Retinal pigment epithelial cell (primary cell): ENCODE data around the gene LMAN1.

Source experiments
- DNase-seq: peaks from one replicate; pipeline ENCODE4 v3.0.0-alpha.2; 2010; ENCODE audit warnings: low read depth
- H3K4me3 ChIP-seq: 2 replicates; pipeline ENCODE4 v1.5.1; 2011; ENCODE audit warnings: mild to moderate bottlenecking, low read length, control low read depth, moderate library complexity
- CTCF ChIP-seq: conservative IDR thresholded peaks from 2 replicates; pipeline ENCODE4 v1.5.1; 2011; ENCODE audit warnings: low read depth, low read length, control low read depth, inconsistent platforms

Gene LMAN1

DNA sequence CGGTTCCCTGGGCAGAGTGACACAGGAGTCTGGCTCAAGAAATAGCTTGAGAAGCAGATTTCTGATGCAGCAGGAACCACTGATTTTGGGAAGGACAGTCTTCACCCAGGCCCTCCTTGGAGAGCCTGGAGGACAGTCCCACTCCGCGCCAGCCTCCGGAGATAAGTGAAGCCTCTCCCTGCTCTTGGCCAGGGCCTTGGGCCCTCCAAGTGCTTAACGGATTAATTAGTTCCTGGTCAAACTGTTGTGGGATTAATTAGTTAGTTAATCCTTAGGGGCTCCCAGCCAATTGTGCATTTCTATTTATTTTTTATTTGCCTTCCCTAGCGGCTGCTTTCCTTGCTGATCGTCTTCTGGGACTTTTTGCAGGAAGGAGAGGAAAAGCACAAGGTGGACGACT lies 60.2 kb downstream of the LMAN1 start:
- TF ChIP-seq CTCF, result no peak
- DNase-seq, result peak; percentile 63
- no peak overlapping the region for H3K4me3 ChIP-seq

DNA sequence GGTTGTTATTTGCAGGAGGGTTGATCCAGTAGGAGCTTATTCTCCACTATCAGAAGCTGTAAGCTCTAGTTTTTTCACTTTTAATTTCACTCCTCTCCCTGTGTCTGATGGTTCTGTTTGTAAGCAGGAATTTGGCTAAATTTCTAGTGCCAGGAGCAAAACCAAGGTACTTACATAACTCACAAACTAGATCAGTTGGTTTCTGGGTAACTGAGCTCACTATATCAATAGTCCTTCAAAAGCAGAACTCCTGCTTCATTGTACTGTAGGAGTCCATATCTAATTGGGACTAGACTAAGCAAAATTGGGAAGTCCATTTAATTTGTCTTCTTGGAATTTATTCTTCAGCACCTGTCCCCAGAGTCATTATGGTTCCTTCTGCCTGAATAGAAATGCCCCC lies 65.7 kb downstream of the LMAN1 start:
- TF ChIP-seq CTCF, result no peak
- H3K4me3 ChIP-seq, result no peak overlapping the region
- no peak for DNase-seq

GRCh38 chr18:59286341-59286740 lies 72.7 kb downstream of the LMAN1 start:
- DNase-seq, result no peak
- no peak for TF ChIP-seq CTCF

GRCh38 chr18:59282341-59282740 lies 76.7 kb downstream of the LMAN1 start:
- no peak for TF ChIP-seq CTCF
- DNase-seq, result no peak

More at GRCh38 chr18:59286341-59286740, 72.7 kb downstream of the LMAN1 start:
- H3K4me3 ChIP-seq, result no peak overlapping the region

GRCh38 chr18:59279722-59280121 lies 79.3 kb downstream of the LMAN1 start:
- no peak for DNase-seq
- TF ChIP-seq CTCF, result no peak
- no peak overlapping the region for H3K4me3 ChIP-seq

More at GRCh38 chr18:59282341-59282740, 76.7 kb downstream of the LMAN1 start:
- no peak overlapping the region for H3K4me3 ChIP-seq

GRCh38 chr18:59279193-59279592 lies 79.9 kb downstream of the LMAN1 start:
- TF ChIP-seq CTCF, result no peak
- no peak for DNase-seq

DNA sequence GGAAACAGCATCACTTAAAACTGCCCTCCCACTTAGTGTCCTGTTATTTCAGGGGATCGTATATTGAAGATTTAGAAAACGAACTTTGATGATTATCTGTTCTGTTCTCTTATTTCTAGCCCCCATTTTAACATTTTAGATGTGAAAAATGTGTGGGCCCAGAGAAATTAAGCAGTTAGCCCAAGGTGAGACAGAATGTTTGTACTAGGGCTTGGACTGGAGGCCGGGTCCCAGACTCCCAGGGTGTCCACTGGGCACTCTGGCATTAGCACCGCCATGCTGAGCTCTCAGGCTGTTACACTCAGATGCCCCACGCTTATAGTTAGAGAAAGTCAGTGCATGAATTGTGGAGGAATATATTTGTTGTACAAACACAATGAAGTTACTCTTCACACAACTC lies 80.3 kb downstream of the LMAN1 start:
- DNase-seq, result no peak
- no peak for TF ChIP-seq CTCF
- H3K4me3 ChIP-seq, result no peak overlapping the region

More at GRCh38 chr18:59279193-59279592, 79.9 kb downstream of the LMAN1 start:
- no peak overlapping the region for H3K4me3 ChIP-seq
